Adrenal gland (tissue), 5 donors: ENCODE measurements around the gene ITGA1.

Experiments
- POLR2A ChIP-seq, 2 donors: fragments of 450-650 bp; IDR thresholded peaks; one replicate each; pipeline ENCODE4 v1.6.1; 2017; ENCODE audit warnings: antibody characterized with exemption in 2 of 2, mild to moderate bottlenecking in 2 of 2, moderate library complexity in 1 of 2
- TF ChIP-seq, protein P1 (sequence below), 6 experiments: fragments of 450-650 bp in 4 of 6; fragments of 200-600 bp in 2 of 6; sonication (generic) in 1 of 6; IDR thresholded peaks; 1 replicate in 5 of 6; 2 replicates in 1 of 6; pipeline versions ENCODE4 v1.5.1 to v1.8.0; 2016 to 2021; ENCODE audit warnings: antibody characterized with exemption in 6 of 6, mild to moderate bottlenecking in 2 of 6, moderate library complexity in 1 of 6
- donor health status: DM: no; HTN: no; CAD: no.

DNA sequence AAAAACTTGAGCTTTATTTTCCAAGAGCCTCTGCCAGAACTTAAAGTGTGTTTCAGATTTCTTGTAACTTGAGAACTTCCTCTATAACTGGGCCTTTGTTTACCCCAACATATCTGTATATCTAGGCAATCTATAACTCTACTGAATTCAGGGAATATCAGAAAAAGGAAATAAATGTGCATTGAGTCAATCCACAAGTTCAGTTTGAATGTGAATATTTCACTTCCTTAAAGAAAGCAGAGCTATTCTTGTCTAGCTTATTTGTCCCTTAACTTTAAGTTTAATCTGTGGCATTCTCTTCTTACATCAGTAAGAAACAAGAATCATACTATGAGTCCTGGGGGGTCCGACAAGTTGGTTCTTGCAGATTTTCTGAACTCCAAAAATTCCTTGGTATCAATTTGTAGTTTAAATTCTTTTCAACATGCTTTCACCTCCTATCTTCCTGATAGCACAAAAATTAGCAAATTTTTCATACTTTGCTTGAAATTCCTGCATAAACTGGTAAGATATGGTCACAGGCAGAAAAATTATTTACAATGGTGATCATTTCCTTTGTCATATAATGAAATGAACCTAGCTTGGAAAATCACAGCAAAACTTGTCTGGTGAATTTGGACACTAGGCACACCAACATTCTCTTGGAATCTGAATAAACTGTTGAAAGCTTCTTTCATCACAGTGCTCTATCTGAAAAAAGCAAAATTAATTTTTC is 19.8 kb upstream of the ITGA1 start:
- TF ChIP-seq, protein P1, sequence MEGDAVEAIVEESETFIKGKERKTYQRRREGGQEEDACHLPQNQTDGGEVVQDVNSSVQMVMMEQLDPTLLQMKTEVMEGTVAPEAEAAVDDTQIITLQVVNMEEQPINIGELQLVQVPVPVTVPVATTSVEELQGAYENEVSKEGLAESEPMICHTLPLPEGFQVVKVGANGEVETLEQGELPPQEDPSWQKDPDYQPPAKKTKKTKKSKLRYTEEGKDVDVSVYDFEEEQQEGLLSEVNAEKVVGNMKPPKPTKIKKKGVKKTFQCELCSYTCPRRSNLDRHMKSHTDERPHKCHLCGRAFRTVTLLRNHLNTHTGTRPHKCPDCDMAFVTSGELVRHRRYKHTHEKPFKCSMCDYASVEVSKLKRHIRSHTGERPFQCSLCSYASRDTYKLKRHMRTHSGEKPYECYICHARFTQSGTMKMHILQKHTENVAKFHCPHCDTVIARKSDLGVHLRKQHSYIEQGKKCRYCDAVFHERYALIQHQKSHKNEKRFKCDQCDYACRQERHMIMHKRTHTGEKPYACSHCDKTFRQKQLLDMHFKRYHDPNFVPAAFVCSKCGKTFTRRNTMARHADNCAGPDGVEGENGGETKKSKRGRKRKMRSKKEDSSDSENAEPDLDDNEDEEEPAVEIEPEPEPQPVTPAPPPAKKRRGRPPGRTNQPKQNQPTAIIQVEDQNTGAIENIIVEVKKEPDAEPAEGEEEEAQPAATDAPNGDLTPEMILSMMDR (IDR thresholded peaks at IDR 0.05), result no peak
- no peak for TF ChIP-seq POLR2A (IDR thresholded peaks at IDR 0.05)
